ENCODE results near the gene FLRT1. TPM values are rescaled to one million over a fixed set of nuclear protein-coding genes. Genes with fewer than 3 reads are reported as not detected.

FLRT1 gene
- total and polyA plus RNA-seq, 4 donors: 0.02 to 0.32 (median 0.05) TPM; not detected in 1

- no peak for TF ChIP-seq MAX (IDR thresholded peaks at IDR 0.05)
- TF ChIP-seq CTCF (IDR thresholded peaks at IDR 0.05; ENCODE audit: low read depth, low read length, missing input control): no peak
- no peak for TF ChIP-seq GABPA (IDR thresholded peaks at IDR 0.05 in 1 of 2, conservative IDR thresholded peaks at IDR 0.05 in 1 of 2)
- no peak for TF ChIP-seq NR2F2 (IDR thresholded peaks at IDR 0.05)
- TF ChIP-seq YY1 (IDR thresholded peaks at IDR 0.05): no peak
Measured at GRCh38 chr11:64077607-64078006, 41.9 kb downstream of the FLRT1 start (continued).

- Histone ChIP-seq H3K4me1 (ENCODE audit: control insufficient read depth in 4 of 4, insufficient read depth in 4 of 4, low read length in 3 of 4) (no peaks in the 10 kb centered on the region), H3K4me3 (ENCODE audit: low read depth in 1 of 3, low read length in 3 of 3) (no peak overlapping the region), H3K36me3 (ENCODE audit: control insufficient read depth in 4 of 4, insufficient read depth in 3 of 4, low read depth in 1 of 4, low read length in 3 of 4) (no peaks in the 10 kb centered on the region), H3K9me3 (ENCODE audit: control insufficient read depth in 4 of 4, low read length in 3 of 4) (no peaks in the 10 kb centered on the region), H3K27ac (ENCODE audit: low read depth in 1 of 2, low read length in 2 of 2) (no peak overlapping the region), H3K9ac (ENCODE audit: low read depth in 1 of 2, low read length in 2 of 2) (no peak overlapping the region), H3K27me3 (ENCODE audit: control insufficient read depth in 4 of 4, insufficient read depth in 4 of 4, low read length in 3 of 4) (no peaks in the 10 kb centered on the region)
- no peak for TF ChIP-seq JUND (IDR thresholded peaks at IDR 0.05)
- no peak for TF ChIP-seq RAD21 (IDR thresholded peaks at IDR 0.05)
- TF ChIP-seq RXRA (IDR thresholded peaks at IDR 0.05): no peak
- TF ChIP-seq REST (IDR thresholded peaks at IDR 0.05): no peak
- TF ChIP-seq FOXA1 (IDR thresholded peaks at IDR 0.05): no peak
- TF ChIP-seq TAF1 (conservative IDR thresholded peaks at IDR 0.05): no peak
- WGBS: 91% methylated on average over 11 of the region's 11 CpGs
- DNase-seq (ENCODE audit: low spot score): no peak
Measured at GRCh38 chr11:64078284-64078683, 42.6 kb downstream of the FLRT1 start.

GRCh38 chr11:64078905-64079304 lies 43.2 kb downstream of the FLRT1 start:
- 92% methylated on average over 13 of the region's 13 CpGs for WGBS
- DNase-seq (ENCODE audit: low spot score): no peak
- TF ChIP-seq HNF4A (conservative IDR thresholded peaks at IDR 0.05) (no peak), JUND (IDR thresholded peaks at IDR 0.05) (no peak), YY1 (IDR thresholded peaks at IDR 0.05) (no peak), EGR1 (IDR thresholded peaks at IDR 0.05; ENCODE audit: low read depth in 2 of 2) (no peak), RAD21 (IDR thresholded peaks at IDR 0.05) (no peak), TAF1 (conservative IDR thresholded peaks at IDR 0.05) (no peak), RXRA (IDR thresholded peaks at IDR 0.05) (no peak), REST (IDR thresholded peaks at IDR 0.05) (no peak), ZBTB33 (IDR thresholded peaks at IDR 0.05) (no peak), GABPA (IDR thresholded peaks at IDR 0.05 in 1 of 2, conservative IDR thresholded peaks at IDR 0.05 in 1 of 2) (no peak), MAX (IDR thresholded peaks at IDR 0.05) (no peak)

More at GRCh38 chr11:64078905-64079304, 43.2 kb downstream of the FLRT1 start:
- Histone ChIP-seq H3K4me1 (ENCODE audit: control insufficient read depth in 4 of 4, insufficient read depth in 4 of 4, low read length in 3 of 4) (no peaks in the 10 kb centered on the region), H3K9ac (ENCODE audit: low read depth in 1 of 2, low read length in 2 of 2) (no peak overlapping the region), H3K9me3 (ENCODE audit: control insufficient read depth in 4 of 4, low read length in 3 of 4) (no peaks in the 10 kb centered on the region), H3K4me3 (ENCODE audit: low read depth in 1 of 3, low read length in 3 of 3) (no peak overlapping the region), H3K27ac (ENCODE audit: low read depth in 1 of 2, low read length in 2 of 2) (no peak overlapping the region), H3K36me3 (ENCODE audit: control insufficient read depth in 4 of 4, insufficient read depth in 3 of 4, low read depth in 1 of 4, low read length in 3 of 4) (no peaks in the 10 kb centered on the region), H3K27me3 (ENCODE audit: control insufficient read depth in 4 of 4, insufficient read depth in 4 of 4, low read length in 3 of 4) (no peaks in the 10 kb centered on the region)
